COR-L47 (cell line): ENCODE measurements around the gene DTD1.

ENCODE experiments used
- DNase-seq: peaks from one replicate; lab custom pipeline; 2025; lab: John Stamatoyannopoulos, UW

Gene DTD1

GRCh38 chr20:18587665-18588573, at the start of gene DTD1:
Gene DTD1 (plus strand): TSS chr20:18588054. CDS start chr20:18588073, 19 bp downstream.
- peak; percentile 89 for DNase-seq

GRCh38 chr20:18541741-18542140, 46.1 kb upstream of the DTD1 start:
- DNase-seq = no peak

GRCh38 chr20:18543216-18543615, 44.6 kb upstream of the DTD1 start:
- DNase-seq = no peak

- DNase-seq = peak; percentile 98
Observed at GRCh38 chr20:18543932-18544331, 43.9 kb upstream of the DTD1 start.

GRCh38 chr20:18545566-18545965, 42.3 kb upstream of the DTD1 start:
- DNase-seq = no peak

GRCh38 chr20:18548465-18548864, 39.4 kb upstream of the DTD1 start:
- DNase-seq = no peak

GRCh38 chr20:18553746-18554145, 34.1 kb upstream of the DTD1 start:
- no peak for DNase-seq

GRCh38 chr20:18566892-18567738, 20.7 kb upstream of the DTD1 start, which contains the start of gene SMIM26:
Gene SMIM26 (plus strand): TSS chr20:18567432. CDS start chr20:18567479, 47 bp downstream.
- DNase-seq = peak; percentile 95

GRCh38 chr20:18567739-18568091, 20.1 kb upstream of the DTD1 start:
- DNase-seq = no peak

GRCh38 chr20:18571009-18571408, 16.8 kb upstream of the DTD1 start:
- no peak for DNase-seq

GRCh38 chr20:18571578-18571977, 16.3 kb upstream of the DTD1 start:
- DNase-seq = no peak

GRCh38 chr20:18577942-18578341, 9.9 kb upstream of the DTD1 start:
- no peak for DNase-seq

- no peak for DNase-seq
Observed at GRCh38 chr20:18578581-18578980, 9.3 kb upstream of the DTD1 start.

- no peak for DNase-seq
Observed at GRCh38 chr20:18580012-18580411, 7.8 kb upstream of the DTD1 start.

- DNase-seq = no peak
Observed at GRCh38 chr20:18585134-18585533, 2.7 kb upstream of the DTD1 start.

GRCh38 chr20:18588574-18588933, 700 bp downstream of the DTD1 start:
- DNase-seq = no peak

GRCh38 chr20:18589941-18590674, 2.3 kb downstream of the DTD1 start:
- no peak for DNase-seq

- DNase-seq = no peak
Observed at GRCh38 chr20:18596270-18596669, 8.4 kb downstream of the DTD1 start.

GRCh38 chr20:18609741-18610140, 21.9 kb downstream of the DTD1 start:
- DNase-seq = no peak

- DNase-seq = peak; percentile 27
Observed at GRCh38 chr20:18611492-18611891, 23.6 kb downstream of the DTD1 start.

GRCh38 chr20:18613553-18613952, 25.7 kb downstream of the DTD1 start:
- DNase-seq = no peak

- no peak for DNase-seq
Observed at GRCh38 chr20:18614244-18614643, 26.4 kb downstream of the DTD1 start.
